Cardiac fibroblast (primary cell): ENCODE results near the gene ATE1.

Experiments used
- DNase-seq, 2 donors: peaks; one replicate each; pipeline versions ENCODE4 v3.0.0 to v3.0.0-alpha.2; 2010; ENCODE audit warnings: low read depth in 2 of 2
- H3K4me3 ChIP-seq, 2 donors: replicated peaks in 1 of 2; 1 replicate in 1 of 2; 2 replicates in 1 of 2; pipeline ENCODE4 v1.5.1; 2011; ENCODE audit warnings: low read depth in 2 of 2, low read length in 2 of 2, mild to moderate bottlenecking in 2 of 2, moderate library complexity in 1 of 2
- TF ChIP-seq, protein P1 (sequence below): IDR thresholded peaks from one replicate; pipeline ENCODE4 v1.5.1; 2011; ENCODE audit warnings: low read depth, mild to moderate bottlenecking, low read length, inconsistent platforms

The ATE1 gene

DNA sequence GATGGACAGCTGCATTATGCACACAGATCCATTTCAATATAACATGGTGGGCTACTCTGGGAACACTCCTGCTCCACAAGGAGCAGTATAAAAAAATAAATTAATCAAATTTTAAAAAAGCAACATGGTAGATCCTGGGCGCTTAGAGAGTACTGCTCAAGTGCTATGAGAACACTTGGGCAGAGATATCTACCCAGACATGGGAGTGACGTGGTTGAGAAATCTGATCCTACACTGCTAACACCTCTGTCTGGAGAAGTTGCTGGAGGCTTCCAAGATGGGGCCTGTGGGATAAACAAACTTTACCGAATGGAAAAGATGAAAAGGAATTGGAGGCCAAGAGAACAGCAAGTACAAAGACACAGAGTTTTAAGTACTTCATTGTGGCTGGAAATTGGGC is 38.2 kb upstream of the ATE1 start:
- TF ChIP-seq, protein P1, sequence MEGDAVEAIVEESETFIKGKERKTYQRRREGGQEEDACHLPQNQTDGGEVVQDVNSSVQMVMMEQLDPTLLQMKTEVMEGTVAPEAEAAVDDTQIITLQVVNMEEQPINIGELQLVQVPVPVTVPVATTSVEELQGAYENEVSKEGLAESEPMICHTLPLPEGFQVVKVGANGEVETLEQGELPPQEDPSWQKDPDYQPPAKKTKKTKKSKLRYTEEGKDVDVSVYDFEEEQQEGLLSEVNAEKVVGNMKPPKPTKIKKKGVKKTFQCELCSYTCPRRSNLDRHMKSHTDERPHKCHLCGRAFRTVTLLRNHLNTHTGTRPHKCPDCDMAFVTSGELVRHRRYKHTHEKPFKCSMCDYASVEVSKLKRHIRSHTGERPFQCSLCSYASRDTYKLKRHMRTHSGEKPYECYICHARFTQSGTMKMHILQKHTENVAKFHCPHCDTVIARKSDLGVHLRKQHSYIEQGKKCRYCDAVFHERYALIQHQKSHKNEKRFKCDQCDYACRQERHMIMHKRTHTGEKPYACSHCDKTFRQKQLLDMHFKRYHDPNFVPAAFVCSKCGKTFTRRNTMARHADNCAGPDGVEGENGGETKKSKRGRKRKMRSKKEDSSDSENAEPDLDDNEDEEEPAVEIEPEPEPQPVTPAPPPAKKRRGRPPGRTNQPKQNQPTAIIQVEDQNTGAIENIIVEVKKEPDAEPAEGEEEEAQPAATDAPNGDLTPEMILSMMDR, result no peak
- no peak for DNase-seq
- H3K4me3 ChIP-seq, result no peak overlapping the region

DNA sequence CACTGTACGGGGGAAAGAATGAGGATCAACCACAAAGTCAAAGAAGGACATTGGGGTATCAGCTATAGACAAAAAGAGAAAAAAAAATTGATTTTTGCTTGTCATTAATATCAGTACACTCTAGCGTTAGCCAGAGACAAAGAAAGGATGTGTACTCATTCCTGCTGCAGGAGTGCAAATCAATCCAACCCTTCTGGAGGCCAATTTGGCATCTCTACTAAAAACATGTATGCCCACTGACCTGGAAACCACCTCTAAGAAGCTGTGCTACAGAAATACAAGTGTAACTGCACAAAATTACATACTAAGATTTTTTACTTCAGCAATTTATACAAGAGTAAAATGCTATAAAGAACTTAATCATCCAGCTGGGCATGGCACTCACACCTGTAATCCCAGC is 33.6 kb upstream of the ATE1 start:
- TF ChIP-seq, protein P1, result no peak
- DNase-seq, result no peak
- no peak overlapping the region for H3K4me3 ChIP-seq

DNA sequence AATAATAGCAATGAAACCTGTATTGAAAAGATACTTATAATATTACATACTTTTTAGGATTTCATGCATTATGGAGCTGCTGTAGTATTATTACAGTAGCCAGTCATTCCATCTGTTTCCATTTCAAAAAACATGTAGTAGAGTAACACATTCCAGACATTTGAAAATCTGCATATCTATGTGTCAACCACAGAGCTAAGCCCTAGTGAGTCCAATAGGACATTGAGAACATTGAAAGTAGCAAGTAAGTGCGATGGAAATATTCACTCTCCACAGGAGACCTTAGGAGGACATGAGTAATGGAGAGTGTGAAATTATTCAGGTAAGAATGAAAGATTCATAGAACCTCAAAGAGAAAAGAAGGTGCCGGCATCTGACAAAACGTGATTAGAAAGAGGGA is 31.8 kb upstream of the ATE1 start:
- DNase-seq, result no peak
- TF ChIP-seq, protein P1, result no peak
- no peak overlapping the region for H3K4me3 ChIP-seq

DNA sequence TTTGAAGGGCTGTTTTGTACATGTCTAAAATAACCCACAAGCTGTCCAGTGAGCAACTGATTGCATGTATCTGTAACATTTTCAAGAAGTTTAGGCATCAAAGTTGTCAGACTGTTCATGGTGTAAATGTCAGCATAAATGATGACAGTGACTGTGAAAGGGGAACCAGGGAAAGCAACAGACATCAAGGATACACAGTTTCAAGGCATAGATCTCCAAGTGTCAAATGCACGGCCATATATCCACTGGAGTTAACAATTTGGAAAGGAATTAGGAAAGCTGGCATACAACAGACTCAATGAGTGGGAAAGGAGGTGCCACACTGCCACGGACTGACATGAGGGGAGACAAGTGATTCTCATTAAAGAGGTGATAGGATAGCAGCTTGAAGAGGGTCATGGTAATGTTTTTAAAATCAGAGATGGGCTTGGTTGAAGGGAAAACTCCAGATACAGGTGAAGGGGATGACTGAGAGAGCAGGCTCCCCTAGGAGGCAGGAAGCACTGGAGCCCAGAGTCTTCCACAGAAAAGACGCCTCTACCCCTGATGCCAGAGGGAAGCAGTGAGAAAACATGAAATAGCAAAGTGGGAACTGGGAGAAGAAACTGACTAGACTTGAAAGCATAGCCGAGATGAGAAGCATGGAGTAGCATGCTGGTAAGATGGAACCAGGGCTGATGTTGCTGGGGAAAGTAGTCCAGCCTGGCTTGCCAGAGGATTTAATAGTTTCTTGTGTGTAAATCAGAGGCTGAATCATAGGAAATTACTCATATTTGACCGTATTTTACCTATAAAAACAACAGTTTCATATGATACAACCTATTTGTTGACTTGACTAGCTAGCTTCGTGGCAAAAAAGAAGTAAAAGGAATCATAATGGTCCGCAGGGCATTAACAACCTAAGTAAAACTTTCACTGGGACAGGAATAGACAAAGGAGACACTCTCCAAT is 28.6 kb upstream of the ATE1 start:
- peak; percentile 23 to 82 for DNase-seq
- H3K4me3 ChIP-seq, result no peak overlapping the region
- TF ChIP-seq, protein P1, result no peak

DNA sequence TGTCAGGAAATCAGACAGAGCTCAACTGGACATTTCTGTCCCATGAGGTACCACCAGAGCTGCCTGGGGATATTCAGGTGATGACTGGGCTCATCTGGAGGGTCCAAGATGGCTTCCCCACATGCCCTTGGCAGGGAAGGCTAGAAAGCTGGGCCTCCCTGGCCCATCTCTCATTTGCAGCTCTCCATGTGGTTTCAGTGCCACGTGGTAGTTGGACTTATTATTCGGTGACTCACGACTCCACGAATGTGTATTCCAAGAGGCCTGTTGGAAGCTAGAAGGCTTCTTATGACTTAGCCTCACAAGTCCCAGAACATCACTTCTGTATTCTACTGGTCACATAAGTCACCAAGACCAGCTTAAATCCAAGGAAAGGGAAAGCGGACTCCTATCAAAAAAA is 24.4 kb upstream of the ATE1 start:
- no peak overlapping the region for H3K4me3 ChIP-seq
- peak in 1 of 2 donors; percentile 36 for DNase-seq
- TF ChIP-seq, protein P1, result no peak

DNA sequence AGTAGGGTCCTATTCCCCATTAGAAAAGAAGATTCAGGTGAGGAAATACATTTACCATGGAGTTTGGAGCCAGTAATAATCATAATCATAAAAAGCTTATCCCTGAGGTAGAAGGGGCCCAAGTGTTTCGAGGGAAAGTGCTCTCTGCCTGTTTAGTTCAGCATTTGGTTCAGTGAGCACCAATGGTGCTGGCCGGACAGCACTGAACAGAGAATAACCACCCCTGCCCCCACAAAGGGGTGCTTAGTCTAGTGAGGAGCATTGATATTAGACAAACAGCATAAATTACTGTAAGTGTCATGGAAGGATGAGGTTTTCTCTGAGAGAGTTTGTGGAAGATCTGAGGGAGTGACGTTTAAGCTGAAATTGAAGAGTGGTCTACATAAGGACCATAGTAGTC is 21.6 kb upstream of the ATE1 start:
- TF ChIP-seq, protein P1, result no peak
- no peak overlapping the region for H3K4me3 ChIP-seq
- no peak for DNase-seq
